ENCODE results near the gene CATSPERE. TPM values are rescaled to one million over a fixed set of nuclear protein-coding genes. Genes with fewer than 3 reads are reported as not detected.

Gene CATSPERE
- total and polyA plus RNA-seq, 2 of the 8 experiments (the other 6 are each of a cell fraction or from before 2014, with no cell fraction given) = 0.05 to 0.45 TPM

DNA sequence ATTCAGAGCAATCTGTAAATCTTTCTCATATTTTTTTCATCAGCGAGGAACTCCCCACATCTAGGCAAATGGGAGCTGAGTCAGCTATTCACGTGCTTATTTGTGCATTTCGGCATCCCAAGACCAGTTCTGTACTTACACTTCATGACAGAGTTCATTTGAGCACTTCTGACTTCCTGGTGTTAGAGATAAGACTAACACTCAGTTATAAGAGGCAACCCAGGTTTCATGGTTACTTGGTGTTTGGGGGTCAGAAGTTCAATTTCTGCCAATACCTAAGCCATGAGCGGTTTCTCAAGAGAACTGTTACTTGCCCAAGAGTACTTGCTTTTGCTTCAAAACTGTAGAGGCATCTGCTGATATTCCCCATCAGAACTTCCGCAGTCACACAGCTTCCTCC lies 167.7 kb downstream of the CATSPERE start:
- Histone ChIP-seq H4K8ac (ENCODE audit: extremely low read depth, insufficient read depth, low read length) (no peak overlapping the region), H3K4me2 (ENCODE audit: insufficient read depth in 1 of 2, low read depth in 2 of 2, low read length in 2 of 2) (no peak overlapping the region), H3K27ac (ENCODE audit: low read depth, low read length) (no peak overlapping the region), H2AK5ac (ENCODE audit: low read depth, low read length) (no peak overlapping the region), H4K91ac (replicated peaks; ENCODE audit: insufficient read length, low read length) (no peak overlapping the region), H3K18ac (ENCODE audit: extremely low read depth, low read length) (no peak overlapping the region), H2AFZ (ENCODE audit: low read length) (no peak overlapping the region), H2BK20ac (ENCODE audit: low read length) (no peak overlapping the region), H3K4ac (replicated peaks; ENCODE audit: insufficient read length, low read depth, low read length) (no peak overlapping the region), H3K27me3 (replicated peaks in 1 of 4; ENCODE audit: control insufficient read depth in 3 of 4, extremely low read depth in 1 of 4, insufficient read depth in 3 of 4, low read length in 3 of 4) (no peaks in the 10 kb centered on the region), H3K23ac (ENCODE audit: insufficient read length) (no peak overlapping the region), H3K14ac (ENCODE audit: insufficient read length) (no peak overlapping the region), H4K20me1 (replicated peaks in 1 of 2; ENCODE audit: control insufficient read depth in 1 of 2, insufficient read depth in 2 of 2, low read length in 2 of 2) (no peaks in the 10 kb centered on the region), H3K23me2 (ENCODE audit: low read depth, low read length) (no peaks in the 10 kb centered on the region), H2BK15ac (ENCODE audit: low read length) (no peak overlapping the region), H3K9ac (replicated peaks in 1 of 4; ENCODE audit: extremely low read depth in 1 of 4, low read depth in 3 of 4, low read length in 3 of 4) (no peak overlapping the region), H3K79me1 (ENCODE audit: low read depth, low read length) (no peaks in the 10 kb centered on the region), H3K56ac (replicated peaks; ENCODE audit: insufficient read length, low read depth, low read length) (no peak overlapping the region), H2BK120ac (replicated peaks; ENCODE audit: low read depth, low read length) (no peak overlapping the region), H2BK5ac (ENCODE audit: low read depth, low read length) (no peak overlapping the region), H3K79me2 (ENCODE audit: control insufficient read depth in 1 of 2, insufficient read depth in 2 of 2, low read length in 2 of 2) (no peaks in the 10 kb centered on the region), H3K4me3 (ENCODE audit: extremely low read depth in 1 of 4, insufficient read depth in 2 of 4, low read depth in 3 of 4, low read length in 4 of 4) (no peak overlapping the region), H4K5ac (ENCODE audit: insufficient read length, low read depth, low read length) (no peak overlapping the region), H3K9me3 (ENCODE audit: insufficient read depth in 2 of 2, low read depth in 1 of 2, low read length in 1 of 2) (no peaks in the 10 kb centered on the region), H2BK12ac (ENCODE audit: low read depth, low read length) (no peak overlapping the region), H3K36me3 (ENCODE audit: control insufficient read depth in 2 of 4, insufficient read depth in 4 of 4, low read length in 3 of 4) (no peaks in the 10 kb centered on the region; a peak in 1 of 8 replicates), H3K4me1 (replicated peaks in 1 of 4; ENCODE audit: control insufficient read depth in 3 of 4, insufficient read depth in 4 of 4, low read length in 3 of 4) (no peaks in the 10 kb centered on the region)
- TF ChIP-seq FOSL1 (IDR thresholded peaks at IDR 0.05; ENCODE audit: insufficient read depth, low read depth, low read length) (no peak), RBBP5 (IDR thresholded peaks at IDR 0.05; ENCODE audit: borderline replicate concordance, low read depth, low read length) (no peak), BRCA1 (IDR thresholded peaks at IDR 0.05; ENCODE audit: low read depth, low read length) (no peak), SUZ12 (IDR thresholded peaks at IDR 0.05; ENCODE audit: low read length) (no peak), GABPA (IDR thresholded peaks at IDR 0.05; ENCODE audit: borderline replicate concordance, insufficient read depth, low read length) (no peak), MAX (IDR thresholded peaks at IDR 0.05) (no peak), ASH2L (IDR thresholded peaks at IDR 0.05; ENCODE audit: low read length) (no peak), JUN (IDR thresholded peaks at IDR 0.05; ENCODE audit: low read depth, low read length) (no peak), YY1 (IDR thresholded peaks at IDR 0.05; ENCODE audit: low read depth, low read length) (no peak)
- no peak for DNase-seq (ENCODE audit: low read depth in 1 of 2, low spot score in 2 of 2)
- WGBS, 2 experiments (ENCODE audit: extremely low coverage in 1 of 2, insufficient coverage in 1 of 2, insufficient read length in 1 of 2, insufficient replicate concordance in 2 of 2, low coverage in 1 of 2, low lambda C conversion rate in 2 of 2, missing lambda C conversion rate in 1 of 2) = 93% methylated on average over 5 of the region's 5 CpGs; no CpG with 5 or more reads in 1 of the 2 experiments
- FAIRE-seq = no peak
- POLR2A ChIA-PET (ENCODE audit: partially characterized antibody) = interaction anchor here (0.7 to 1.3 kb wide), 3 partner anchors 11 to 172 kb away, joined by 3 to 4 read pairs (median 3); no protein-coding TSS in a partner anchor
- CTCF ChIA-PET (ENCODE audit: partially characterized antibody) = interaction anchor here (0.6 to 1.5 kb wide), 5 partner anchors 8 to 300 kb away, joined by 3 to 8 read pairs (median 4); no protein-coding TSS in a partner anchor
